Heart right ventricle (tissue), 16 donors: Measurements from ENCODE around the gene CHRNA9. TPM values are rescaled to one million over a fixed set of nuclear protein-coding genes. Genes with fewer than 3 reads are reported as not detected.

Experiments used
- ATAC-seq, 8 donors: fragments of 200-7000 bp; cut with Tn5 transposase; one replicate each; pipeline ENCODE4 v1.9.1; 2020; ENCODE audit warnings: mild to moderate bottlenecking in 8 of 8, moderate library complexity in 8 of 8, moderate number of reproducible peaks in 1 of 8
- DNase-seq, 2 donors: peaks; one replicate each; pipeline ENCODE4 v3.0.0-alpha.2; 2020
- H3K27ac ChIP-seq, 10 donors: fragments of 200-600 bp; sonication (generic) in 2 of 10; one replicate each; pipeline versions ENCODE4 v1.5.0 to v1.8.0; 2020 to 2022; ENCODE audit warnings: mild to moderate bottlenecking in 3 of 10
- H3K27me3 ChIP-seq, 7 donors: fragments of 200-600 bp; one replicate each; pipeline ENCODE4 v1.8.0; 2021 to 2022; ENCODE audit warnings: mild to moderate bottlenecking in 2 of 7
- H3K36me3 ChIP-seq, 9 donors: fragments of 200-600 bp; sonication (generic) in 1 of 9; one replicate each; pipeline versions ENCODE4 v1.5.0 to v1.8.0; 2020 to 2022; ENCODE audit warnings: mild to moderate bottlenecking in 2 of 9
- H3K4me1 ChIP-seq, 9 donors: fragments of 200-600 bp; sonication (generic) in 1 of 9; one replicate each; pipeline versions ENCODE4 v1.5.0 to v1.8.0; 2020 to 2022; ENCODE audit warnings: mild to moderate bottlenecking in 4 of 9
- H3K4me3 ChIP-seq, 10 donors: fragments of 200-600 bp; sonication (generic) in 2 of 10; one replicate each; pipeline versions ENCODE4 v1.5.0 to v1.8.0; 2020 to 2022; ENCODE audit warnings: mild to moderate bottlenecking in 7 of 10, moderate library complexity in 2 of 10
- H3K9me3 ChIP-seq, 11 donors: fragments of 200-600 bp in 10 of 11; sonication (generic) in 2 of 11; one replicate each; pipeline versions ENCODE4 v1.5.0 to v1.8.0; 2013 to 2022; ENCODE audit warnings: mild to moderate bottlenecking in 2 of 11, control low read depth in 1 of 11, moderate library complexity in 1 of 11
- CTCF ChIP-seq, 9 donors: fragments of 200-600 bp; sonication (generic) in 2 of 9; IDR thresholded peaks; one replicate each; pipeline versions ENCODE4 v1.5.0 to v1.8.0; 2021 to 2022; ENCODE audit warnings: antibody characterized with exemption in 9 of 9, mild to moderate bottlenecking in 5 of 9, moderate library complexity in 1 of 9
- WGBS, 2 donors: extraction: QIAGEN DNeasy Blood & Tissue Kit; methylation state at CpG; one replicate each; pipeline ENCODE4 v1.1.7; 2013; ENCODE audit warnings: inconsistent platforms in 1 of 2; 5-methylcytosine and 5-hydroxymethylcytosine counted together
- intact Hi-C, 10 donors: fragments of 100-400 bp; cut with DNase I; formaldehyde crosslinking; loops; one replicate each; pipeline versions ENCODE4 v1.11.1 to v1.14.2; 2022
- polyA plus RNA-seq, 2 donors: library from polyadenylated mRNA; stranded (reverse); fragments of 200-250 nt; gene quantifications; one replicate each; pipeline ENCODE4 v1.2.3, GENCODE V29; 2013
- total RNA-seq, 10 donors: library from RNA; stranded (reverse); fragmentation: NEBNext Ultra II Directional in 3 of 10; extraction: Animal tissue kit (Norgen Biotek cat#: 25700) in 3 of 10; gene quantifications; one replicate each; pipeline versions ENCODE4 v1.2.1 to v1.2.4, GENCODE V29; 2021 to 2023
- donor health status: Arrhythmogenic right ventricular cardiomyopathy.
- donor health status: ischemic (EF 13 %, LVEDD 7.1; RV severe dilation, severe dysfunction).
- donor health status: healthy with polysubstance abuse.
- donor health status: DM: no; HTN: yes; CAD: no.
- donor health status: DM: no; HTN: no; CAD: no.
- donor health status: ischemic (EF 25% LVEDD 6.9; RV normal size, moderate dysfunction).
- donor health status: ischemic (EF 25% LVEDD 5.7; RV mildly dilated, moderate dysfunction).
- donor health status: healthy.
- donor health status: DM: yes; HTN: yes; CAD: no.
- donor health status: Ischemic cardiomyopathy.
- donor health status: ischemic (EF 35%, LVEDD 5.7; RV mildly dilated, moderate dysfunction).
- donor health status: nonischemic (EF 11% LVEDD 7.7; RV severe dilation, severe dysfunction).
- donor health status: DM: yes; HTN: yes; CAD: no.
- donor health status: PGD.
- donor health status: ischemic (EF 29% LVEDD 5.4; RV normal size, mild dysfunction).
- donor health status: nonischemic (EF 23%, LVEDD 6.1; RV moderate dilation, normal function).

The CHRNA9 gene
- total and polyA plus RNA-seq, 12 donors = not detected

GRCh38 chr4:40363945-40364344 is 28.8 kb downstream of the CHRNA9 start:
- no peaks in the 10 kb centered on the region for H3K4me1 ChIP-seq
- no peak for DNase-seq

GRCh38 chr4:40365766-40366165 is 30.6 kb downstream of the CHRNA9 start:
- DNase-seq (no peak), ATAC-seq (no peak)
- intact Hi-C loops = no loop called here
- H3K27ac ChIP-seq = no peak overlapping the region
- H3K4me3 ChIP-seq = no peak overlapping the region
- peaks cover 0 to 16% (median 10%) of the 10 kb centered on the region in 11 donors for H3K9me3 ChIP-seq
- no peaks in the 10 kb centered on the region for H3K4me1 ChIP-seq
- H3K27me3 ChIP-seq = peaks cover 0 to 11% (median 0%) of the 10 kb centered on the region in 7 donors
- H3K36me3 ChIP-seq = no peaks in the 10 kb centered on the region
- WGBS, 2 donors = 82% methylated on average over 2 of the region's 2 CpGs
- no peak for TF ChIP-seq CTCF (IDR thresholded peaks at IDR 0.05)

More at GRCh38 chr4:40363945-40364344, 28.8 kb downstream of the CHRNA9 start:
- intact Hi-C loops = no loop called here
- Histone ChIP-seq H3K4me3 (no peak overlapping the region), H3K36me3 (no peaks in the 10 kb centered on the region), H3K27me3 (peaks cover 0 to 11% (median 0%) of the 10 kb centered on the region in 7 donors), H3K27ac (no peak overlapping the region), H3K9me3 (peaks cover 0 to 27% (median 10%) of the 10 kb centered on the region in 11 donors)
- no peak for TF ChIP-seq CTCF (IDR thresholded peaks at IDR 0.05)
- no peak for ATAC-seq

GRCh38 chr4:40367451-40367850 is 32.3 kb downstream of the CHRNA9 start:
- Histone ChIP-seq H3K27me3 (peaks cover 0 to 11% (median 0%) of the 10 kb centered on the region in 7 donors), H3K4me3 (no peak overlapping the region), H3K4me1 (no peaks in the 10 kb centered on the region), H3K9me3 (no peaks in the 10 kb centered on the region), H3K27ac (no peak overlapping the region), H3K36me3 (no peaks in the 10 kb centered on the region)
- TF ChIP-seq CTCF (IDR thresholded peaks at IDR 0.05) = no peak
- intact Hi-C loops = no loop called here
- ATAC-seq (no peak), DNase-seq (no peak)
- WGBS, 2 donors = 57 to 72% methylated on average over 4 of the region's 4 CpGs

DNA sequence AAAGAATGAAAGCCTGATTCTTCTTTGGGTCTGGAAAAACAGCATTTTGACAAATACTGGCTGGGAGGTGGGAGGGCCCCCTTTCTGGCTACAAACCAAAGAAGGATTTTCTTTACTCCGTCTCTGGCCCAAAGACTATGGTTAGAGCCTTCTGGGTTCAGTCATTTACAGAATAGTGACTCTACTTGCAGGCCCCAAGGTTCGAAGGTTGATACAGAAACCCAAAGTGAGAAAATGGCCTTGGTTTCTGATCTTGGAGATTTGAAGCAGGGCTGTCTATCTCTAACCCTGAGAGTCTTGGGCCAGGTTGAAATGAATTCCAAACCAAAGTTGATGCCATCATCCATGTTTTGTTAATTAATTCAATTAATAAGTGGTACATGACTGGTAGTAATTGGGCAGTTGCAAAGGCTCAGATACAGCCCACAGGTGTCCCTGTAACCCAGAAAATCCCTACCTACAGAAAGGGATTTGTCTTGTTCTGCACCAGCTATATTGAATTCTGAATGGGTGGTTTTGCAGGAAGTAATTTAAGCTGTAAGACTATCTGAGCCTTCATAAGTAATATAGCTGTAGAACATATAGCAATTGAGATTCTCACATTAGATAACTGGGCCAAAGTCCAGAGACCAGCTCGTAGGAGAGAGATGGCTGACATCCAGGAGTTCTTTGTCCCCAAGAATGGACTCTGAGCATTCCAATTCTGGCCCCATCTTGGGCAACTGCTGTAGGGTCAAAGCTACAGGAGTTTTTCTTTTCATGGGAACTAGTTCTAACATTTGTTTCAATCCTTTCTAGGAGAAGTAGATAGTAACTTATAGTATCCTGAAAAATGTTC is 34.5 kb downstream of the CHRNA9 start:
- intact Hi-C loops = no loop called here
- DNase-seq = no peak
- Histone ChIP-seq H3K27ac (no peak overlapping the region), H3K4me1 (no peaks in the 10 kb centered on the region), H3K27me3 (peaks cover 0 to 11% (median 0%) of the 10 kb centered on the region in 7 donors), H3K9me3 (no peaks in the 10 kb centered on the region), H3K4me3 (no peak overlapping the region), H3K36me3 (no peaks in the 10 kb centered on the region)
- TF ChIP-seq CTCF (IDR thresholded peaks at IDR 0.05) = no peak
- ATAC-seq = no peak
- 65 to 68% methylated on average over 3 of the region's 3 CpGs for WGBS, 2 donors
